NCI-H2227 treated with DMSO at 0.1 percent for 48 hours (cell line): ENCODE results near the gene SPART.
"Not testable (repeated sequence)": the region's sequence is repeated elsewhere in the genome, so short reads cannot be mapped to it uniquely, and the experiment has no call there.

Experiments
- DNase-seq: peaks from one replicate; lab custom pipeline; 2025; lab: John Stamatoyannopoulos, UW

SPART gene

DNA sequence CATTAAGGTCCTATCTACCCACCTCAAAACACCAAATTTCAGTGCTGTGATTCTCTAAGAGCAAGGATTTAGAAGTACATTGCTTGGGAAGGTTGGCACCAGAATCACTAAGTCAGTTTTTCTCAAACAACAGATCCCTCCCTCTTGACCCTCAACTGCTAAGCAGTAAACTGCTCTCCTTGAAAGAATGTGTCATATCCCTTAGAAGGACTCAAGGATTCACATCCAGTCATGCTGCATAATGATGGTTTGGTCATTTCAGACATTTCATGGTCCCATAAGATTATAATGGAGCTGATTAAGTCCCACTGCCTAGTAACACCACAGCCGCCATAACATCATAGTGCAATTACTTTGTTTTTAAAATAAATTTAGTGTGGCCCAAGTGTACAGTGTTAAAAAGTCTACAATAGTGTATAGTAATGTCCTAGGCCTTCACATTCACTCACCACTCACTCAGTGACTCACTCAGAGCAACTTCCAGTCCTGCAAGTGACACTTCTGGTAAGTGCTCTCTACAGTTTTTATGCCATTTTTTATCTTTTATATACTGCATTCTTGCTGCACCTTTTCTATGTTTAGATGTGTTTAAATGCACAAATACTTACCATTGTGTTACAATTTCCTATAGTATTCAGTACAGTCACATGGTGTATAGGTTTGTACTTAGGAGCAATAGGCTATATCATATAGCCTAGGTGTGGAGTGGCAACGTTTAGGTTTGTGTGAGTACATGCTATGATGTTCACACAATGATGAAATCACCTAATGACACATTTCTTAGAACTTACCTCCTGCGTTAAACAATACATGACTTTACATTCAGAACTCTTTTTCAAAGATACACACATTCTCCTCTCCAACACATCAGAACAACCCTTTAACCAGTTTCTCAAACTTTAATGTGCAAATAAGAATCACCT, 32.9 kb downstream of the SPART start:
- DNase-seq, result no peak

DNA sequence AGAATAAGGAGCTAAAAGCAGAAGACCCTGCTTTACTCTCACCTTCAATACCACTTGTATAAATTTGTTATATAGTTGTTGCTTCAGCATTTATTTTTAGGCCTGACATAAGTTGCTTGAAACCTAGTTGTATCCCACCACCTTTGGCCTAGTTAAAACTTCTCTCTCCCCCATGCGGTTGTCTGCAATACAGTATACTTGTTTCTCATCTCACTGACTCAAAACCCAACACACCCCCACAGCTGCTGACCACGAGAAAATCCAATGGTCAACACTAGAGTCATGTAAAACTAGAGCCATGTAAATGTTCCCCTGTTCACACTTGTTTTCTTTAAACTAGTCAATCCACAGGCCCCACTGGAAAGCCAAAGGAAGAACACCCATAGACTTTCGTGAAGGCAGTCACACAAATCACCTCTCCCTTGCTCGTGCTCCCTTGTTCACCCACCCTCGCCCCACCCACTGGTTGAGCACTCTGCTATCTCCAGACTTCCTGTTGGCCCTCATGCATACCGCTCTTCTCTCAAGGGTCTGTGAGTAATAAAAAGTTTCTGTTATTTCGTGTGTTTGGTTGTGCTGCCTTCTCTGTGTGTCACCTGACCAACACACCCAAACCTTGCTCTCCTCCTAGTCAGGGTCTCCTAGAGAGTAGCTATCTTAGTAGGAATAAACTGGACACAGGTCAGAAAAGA, 35.6 kb downstream of the SPART start:
- no peak for DNase-seq

DNA sequence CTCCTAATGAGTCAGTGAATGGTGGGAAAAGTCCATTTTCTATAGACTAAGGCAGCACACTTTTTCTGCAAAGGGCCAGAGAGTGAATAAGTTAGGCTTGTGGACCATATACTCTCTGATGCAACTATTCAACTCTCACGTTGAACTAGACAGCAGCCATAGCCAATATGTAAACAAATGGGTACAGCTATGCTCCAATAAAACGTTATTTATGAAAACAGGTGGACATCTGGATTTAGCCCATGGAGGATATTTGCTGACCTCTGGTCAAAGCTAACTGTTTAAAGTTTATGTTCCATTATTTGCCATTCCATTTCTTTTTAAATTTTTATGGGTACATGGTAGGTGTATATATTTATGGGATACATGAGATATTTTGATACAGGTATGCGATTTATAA, 43.9 kb downstream of the SPART start:
- DNase-seq, result no peak

DNA sequence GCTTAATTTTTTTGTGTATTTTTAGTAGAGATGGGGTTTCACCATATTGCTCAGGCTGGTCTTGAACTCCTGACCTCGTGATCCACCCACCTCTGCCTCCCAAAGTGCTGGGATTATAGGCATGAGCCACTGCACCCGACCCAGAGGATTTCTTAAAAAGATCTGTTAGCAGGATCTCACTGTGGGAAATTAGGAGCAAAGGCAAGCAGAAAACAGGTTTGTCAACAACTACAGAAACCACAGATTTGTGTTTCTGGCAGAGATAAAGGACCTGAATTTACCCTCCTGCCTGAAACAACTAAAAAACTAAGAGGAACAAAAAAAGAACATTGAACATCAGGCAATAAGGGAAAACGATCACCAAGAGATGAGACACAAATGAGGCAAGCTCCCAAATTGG, 46.7 kb downstream of the SPART start:
- DNase-seq, result not testable (repeated sequence)

DNA sequence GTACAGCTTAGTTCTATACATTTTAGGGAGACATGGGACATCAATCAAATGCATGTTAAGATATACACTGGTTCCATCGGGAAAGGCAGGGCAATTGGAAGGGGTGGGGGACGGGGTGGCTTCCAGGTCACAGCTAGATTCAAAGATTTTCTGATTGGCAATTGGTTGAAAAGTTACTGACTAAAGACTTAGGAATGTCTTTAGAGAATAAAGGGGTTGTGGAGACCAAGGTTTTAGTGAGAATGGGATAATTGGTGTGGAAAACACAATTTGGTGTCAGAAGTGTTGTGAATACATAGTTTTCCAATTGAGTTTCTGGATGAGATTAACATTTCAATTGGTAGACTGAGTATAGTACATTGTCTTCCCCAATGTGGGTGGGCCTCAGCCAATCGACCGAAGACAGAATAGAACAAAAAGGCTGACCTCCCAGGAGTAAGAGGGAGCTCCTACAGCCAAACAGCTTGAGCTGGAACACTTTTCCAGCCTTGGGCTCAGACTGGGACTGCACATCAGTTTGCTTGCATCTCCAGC, 47.6 kb downstream of the SPART start:
- DNase-seq, result no peak

DNA sequence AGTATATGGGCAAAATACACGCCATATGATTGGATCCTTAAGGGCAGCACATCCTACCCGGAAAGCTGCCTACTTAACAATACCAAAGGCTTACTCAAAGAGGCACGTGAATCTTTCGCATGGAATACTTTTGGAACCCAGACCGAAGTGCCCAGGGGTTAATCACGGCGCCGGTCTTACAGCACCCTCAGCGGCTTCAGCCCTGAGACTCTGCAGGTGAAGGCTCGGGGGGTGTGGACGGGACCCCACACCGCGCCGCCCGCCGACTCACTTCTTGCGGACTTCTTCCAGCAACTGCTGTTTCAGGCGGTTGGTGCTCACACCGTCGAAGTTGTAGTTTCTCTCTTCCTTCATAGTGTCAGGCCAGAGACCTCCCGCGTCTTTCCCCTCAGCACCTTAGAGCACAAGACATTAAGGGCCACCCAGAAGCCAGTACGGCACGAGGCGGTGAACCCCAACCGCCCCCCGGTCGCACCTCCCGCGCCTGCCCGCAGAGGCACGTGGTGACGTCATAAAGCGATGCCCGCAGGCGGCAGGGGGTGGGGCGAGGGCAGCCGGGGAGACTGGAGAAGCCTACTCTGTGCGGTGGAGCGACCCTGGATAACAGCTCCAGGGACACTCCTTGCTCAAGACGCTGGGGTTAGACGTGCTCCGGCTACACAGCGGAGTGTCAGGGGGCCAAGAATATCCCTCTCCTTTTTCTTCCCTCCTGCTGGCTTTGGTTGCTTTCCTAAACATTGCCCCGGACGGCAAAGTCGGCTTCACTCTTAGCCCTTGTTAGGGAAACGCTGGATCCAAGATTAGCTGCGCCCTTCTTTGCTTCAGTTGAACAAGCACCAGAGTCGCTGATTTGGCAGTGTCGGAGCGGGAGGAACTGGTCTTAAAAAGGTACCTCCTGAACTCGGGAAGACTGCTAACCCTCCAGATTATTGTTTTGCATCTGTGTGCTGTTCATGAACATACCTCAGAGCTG, 48.5 kb downstream of the SPART start, which contains the start of gene CCDC169:
Gene CCDC169 (minus strand): TSS at position 449 of the 973 bp plus-strand sequence. CDS start 95 bp downstream, at position 354.
- DNase-seq, result peak; percentile 70

DNA sequence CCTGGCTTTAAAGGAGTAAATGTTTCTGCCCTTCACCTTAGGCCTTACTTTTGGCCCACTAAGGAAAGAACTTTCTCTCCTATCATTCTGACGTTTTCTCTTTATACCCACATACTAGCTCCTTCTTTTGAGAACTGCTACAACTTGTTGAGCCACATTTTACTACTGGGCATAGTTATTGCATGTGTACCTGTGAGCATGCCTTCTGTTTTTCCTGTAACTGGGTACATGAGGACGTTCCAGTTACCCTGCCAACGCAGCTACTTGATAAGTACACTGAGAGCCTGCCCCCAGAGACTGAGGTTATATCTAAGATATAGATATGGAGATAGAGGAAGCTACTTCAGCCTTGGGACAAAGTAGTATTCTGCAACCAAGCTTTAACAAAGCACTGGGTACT, 52.1 kb downstream of the SPART start:
- DNase-seq, result no peak

DNA sequence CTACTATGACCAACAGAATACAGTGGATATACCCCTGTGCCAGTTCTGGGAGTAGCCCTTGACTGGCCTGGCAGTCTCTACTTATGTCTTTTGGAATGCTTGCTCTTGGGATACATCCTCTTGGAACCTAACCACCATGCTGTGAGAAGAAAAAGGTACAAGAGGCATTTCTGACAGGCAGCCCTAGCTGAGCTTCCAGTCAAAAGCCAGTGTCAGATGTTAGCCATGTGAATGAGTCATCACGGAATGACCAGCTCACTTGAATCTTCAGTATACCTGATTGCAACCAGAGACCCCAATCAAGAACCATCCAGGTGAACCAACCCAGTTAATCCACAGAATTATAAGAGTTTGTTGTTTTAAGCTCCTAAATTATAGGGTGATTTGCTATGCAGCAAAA, 52.7 kb downstream of the SPART start:
- DNase-seq, result no peak

DNA sequence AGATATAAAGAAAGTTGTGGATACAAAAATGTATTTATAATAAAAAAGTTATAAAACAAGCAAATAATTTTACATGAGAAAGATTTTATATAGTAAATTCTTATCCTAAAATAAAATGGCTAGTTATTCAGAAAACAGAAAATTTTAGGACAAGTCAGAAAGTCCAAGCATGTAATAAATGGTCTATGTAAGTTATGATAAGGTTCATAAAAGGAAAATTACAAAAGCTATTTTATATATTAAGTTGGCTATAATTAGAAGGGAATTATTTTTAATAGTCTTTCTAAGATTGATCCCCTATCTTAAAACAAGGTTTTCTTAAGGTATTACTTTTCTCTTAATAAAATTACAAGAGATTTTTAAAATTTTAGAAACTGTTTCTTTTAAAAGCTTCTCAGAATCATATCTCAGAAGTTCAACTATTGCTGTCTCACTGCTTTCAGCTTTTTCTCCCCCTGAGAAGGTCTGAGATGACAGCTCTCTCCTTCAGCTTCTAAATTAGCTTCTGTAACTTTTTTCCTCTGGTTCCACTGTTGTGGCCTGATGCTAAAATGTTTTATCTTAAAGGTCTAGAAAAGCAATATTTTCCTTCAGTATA, 57.3 kb downstream of the SPART start:
- no peak for DNase-seq

DNA sequence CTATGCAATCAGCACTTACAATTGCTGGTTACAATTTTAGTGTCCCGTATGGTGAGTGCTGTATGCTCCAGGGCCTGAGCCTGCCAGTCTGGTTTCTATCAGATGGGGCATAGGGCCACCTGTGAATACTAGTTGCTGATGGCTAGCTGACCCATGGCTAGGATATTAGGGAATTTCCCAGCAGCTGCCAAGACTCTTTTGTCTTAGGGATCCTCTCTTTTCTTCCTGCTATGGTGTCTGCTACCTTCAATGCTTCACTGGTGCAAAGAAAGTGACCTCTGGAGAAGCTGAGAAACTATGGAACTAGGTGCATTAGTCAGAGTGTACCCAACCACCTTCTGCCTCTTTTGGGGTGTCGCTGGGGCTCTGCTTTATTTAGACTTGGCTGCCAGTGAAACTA, 60.2 kb downstream of the SPART start:
- DNase-seq, result no peak

DNA sequence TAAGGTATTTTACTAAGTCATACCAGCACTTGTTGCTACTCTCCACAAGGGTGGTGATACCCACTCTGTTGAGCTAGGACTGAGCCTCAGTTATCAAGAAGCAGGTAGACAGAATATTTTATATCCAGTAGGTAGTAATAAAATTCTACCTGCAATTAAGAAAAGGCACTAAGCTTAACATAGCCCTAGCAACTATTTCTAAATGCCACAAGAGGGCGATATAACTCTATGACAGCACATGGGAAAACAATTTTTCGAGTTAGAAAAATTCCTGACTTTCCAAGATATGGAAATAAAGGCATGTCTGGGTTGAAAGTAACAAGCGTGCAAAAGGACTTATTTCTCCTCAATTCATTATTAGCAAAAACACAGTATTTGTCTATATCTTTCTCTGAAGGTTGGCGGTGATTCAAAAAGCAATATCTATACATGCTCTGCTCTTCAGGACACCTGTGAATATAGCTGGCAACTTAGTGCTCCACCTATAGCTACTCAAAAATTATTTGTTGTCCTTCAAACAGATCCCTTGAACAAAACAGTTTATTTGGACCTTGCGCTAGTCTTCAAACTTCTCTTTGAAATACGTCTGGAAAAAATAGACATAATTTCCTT, 63.3 kb downstream of the SPART start:
- DNase-seq, result peak; percentile 22

DNA sequence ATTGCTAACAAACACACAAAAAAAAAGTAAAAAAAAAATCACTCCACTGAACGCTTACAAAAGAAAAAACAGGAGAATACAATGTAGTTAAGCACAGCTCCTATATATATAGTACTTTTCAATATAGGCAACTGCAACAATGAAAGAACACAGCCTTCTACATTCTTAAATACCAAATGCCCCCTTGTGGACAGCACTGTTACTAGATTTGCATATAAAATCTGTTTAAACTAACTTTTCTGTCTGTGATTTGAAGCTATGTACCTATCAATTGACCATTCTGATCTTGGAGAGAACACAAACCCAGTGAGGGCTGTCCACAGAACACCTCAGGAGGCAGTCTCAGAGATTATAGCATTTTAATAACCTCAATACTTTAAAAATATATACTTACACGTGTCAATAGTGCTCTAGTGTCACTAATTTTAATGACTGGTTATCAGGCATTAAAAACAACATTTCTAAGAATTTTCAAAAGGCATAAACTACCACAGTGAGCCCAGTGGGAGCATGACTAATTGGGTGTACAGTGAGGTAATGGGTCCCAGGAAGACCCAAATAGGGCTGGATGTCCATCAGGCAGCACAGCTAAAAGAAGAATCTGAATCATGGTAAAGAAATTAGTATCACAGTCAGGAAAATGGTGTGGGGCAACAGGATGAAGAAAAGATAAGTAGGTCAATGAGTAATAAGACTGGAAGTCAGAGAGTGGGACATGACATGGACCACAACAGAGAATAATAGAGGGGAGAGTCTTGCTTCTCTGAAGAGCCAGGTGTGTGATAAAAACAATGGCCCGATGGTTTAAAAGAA, 70.8 kb downstream of the SPART start:
- peak; percentile 48 for DNase-seq

DNA sequence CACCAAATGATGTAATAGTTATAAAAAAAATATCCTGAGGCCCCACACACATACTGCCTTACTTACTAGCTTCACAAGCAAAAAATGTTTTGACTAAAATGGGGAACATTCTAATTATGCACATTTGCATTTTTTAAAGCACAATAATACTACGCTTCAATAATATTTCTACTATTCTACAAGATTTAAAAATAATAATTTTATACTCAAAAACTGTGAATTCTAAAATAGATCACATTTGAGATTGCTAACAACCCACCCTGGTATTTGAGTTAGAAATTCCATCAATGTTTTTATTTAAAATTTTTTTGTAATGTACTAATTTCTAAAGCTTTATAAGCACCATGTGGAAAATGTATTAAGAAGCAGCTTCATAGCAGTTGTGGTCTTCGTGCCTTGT, 72.8 kb downstream of the SPART start:
- DNase-seq, result no peak

DNA sequence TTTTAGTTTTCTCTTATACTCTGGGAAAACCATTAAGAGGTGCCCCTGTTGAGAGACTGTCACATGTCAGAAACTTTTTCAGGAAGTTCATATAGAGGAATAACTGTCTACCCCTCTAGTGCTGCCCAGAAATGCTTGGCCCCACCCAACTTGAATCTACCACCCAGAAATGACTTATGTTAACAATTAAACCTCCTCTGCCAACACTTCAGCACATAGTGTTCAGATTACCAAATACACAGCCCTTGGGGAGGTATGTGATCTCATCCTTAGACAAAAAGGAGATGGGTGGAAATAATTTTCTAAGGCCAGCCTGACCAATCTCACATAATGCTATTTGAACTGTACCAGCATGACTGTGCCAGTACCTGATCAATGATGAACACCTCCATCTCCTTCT, 84.2 kb downstream of the SPART start:
- no peak for DNase-seq

DNA sequence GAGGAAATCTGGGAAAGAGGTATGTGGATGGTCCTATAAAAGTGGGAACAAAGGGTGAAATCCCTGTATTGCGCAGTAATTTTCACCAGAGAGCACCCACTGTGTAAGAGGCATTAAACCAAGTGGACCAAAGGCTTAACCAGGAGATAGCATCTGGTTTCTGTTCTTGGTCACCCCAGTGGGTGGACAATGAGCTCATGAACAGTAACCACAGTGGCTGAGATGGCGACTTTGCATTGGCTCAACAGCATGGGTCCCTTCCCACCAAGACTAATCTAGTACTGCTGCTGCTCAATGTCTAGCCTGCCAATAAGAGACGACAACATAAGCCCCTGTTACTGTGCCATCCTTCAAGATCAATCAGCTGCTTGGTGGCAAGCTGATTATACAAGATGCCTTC, 85.2 kb downstream of the SPART start:
- no peak for DNase-seq

DNA sequence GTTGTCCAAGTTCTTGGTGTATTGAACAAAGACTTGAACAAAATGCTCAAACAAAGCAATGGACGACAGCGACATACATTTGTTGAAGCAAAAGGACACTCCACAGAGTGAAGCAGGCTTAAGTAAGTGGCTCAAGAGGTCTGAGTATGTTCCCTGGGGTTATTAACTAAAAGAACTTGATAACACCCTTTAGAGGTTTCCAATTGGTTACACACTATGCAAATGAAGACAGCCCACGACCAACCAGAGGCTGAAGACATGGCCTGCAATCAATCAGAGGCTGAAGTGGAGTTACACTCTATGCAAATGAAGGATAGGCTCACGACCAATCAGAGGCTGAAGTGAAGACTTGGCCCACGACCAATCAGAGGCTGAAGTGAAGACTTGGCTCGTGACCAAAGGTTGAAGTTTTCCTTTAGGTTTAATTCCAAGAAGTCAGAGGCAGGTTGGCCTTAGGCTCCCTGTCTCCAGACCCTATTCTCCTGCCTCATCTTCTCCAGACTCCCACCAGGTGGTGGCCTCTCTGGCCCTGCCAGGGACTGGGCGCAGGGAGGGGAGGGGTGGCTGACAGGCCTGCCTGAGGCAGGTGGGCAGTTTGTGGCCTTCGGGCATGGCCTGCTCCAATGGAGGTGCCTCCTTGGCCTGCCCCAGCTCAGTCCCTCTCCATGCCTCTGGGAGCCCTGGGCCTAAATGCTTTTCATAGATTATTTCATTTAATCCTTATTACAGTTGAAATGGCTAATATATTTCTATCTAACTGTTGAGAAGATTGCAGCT, 86.6 kb downstream of the SPART start:
- no peak for DNase-seq

DNA sequence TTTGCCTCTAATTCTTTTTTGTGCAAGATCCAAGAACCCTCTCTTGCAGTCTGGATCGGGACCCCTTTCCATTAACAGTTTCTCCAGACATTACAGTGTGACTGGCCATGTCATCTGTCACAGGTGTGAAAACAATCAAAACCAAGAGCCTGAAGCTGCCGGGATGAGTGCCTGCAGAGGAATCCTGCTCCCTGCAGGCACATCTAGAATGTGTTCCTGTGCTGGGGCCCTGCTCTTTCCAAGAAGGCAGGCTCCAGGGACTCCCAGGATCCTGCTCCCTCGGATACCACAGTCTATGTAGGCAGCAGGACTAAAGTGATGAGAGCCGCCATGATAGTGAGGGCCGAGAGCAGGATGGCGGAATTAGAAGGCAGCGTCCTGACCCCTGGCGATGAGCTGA, 87.4 kb downstream of the SPART start:
- DNase-seq, result no peak
